Astrocyte (in vitro differentiated cells and primary cell): Measurements from ENCODE around the gene PINK1. TPM values are rescaled to one million over a fixed set of nuclear protein-coding genes. Genes with fewer than 3 reads are reported as not detected.
"Not testable (repeated sequence)": the region's sequence is repeated elsewhere in the genome, so short reads cannot be mapped to it uniquely, and the experiment has no call there.

Source experiments
- DNase-seq: peaks from one replicate; pipeline ENCODE4 v3.0.0-alpha.2; 2010; ENCODE audit warnings: low read depth
- FAIRE-seq: peaks from 2 replicates; lab custom pipeline; 2011; peaks lifted over from hg19 to GRCh38; lab: Jason Lieb, UNC
- H2AFZ ChIP-seq: 2 replicates; pipeline ENCODE4 v1.6.0; 2012; ENCODE audit warnings: low read depth, low read length, inconsistent platforms
- H3K27ac ChIP-seq: 2 replicates; pipeline ENCODE4 v1.5.1; 2011; ENCODE audit warnings: low read depth, low read length, inconsistent platforms
- H3K27me3 ChIP-seq: 2 replicates; pipeline ENCODE4 v1.6.0; 2011; ENCODE audit warnings: low read length, inconsistent platforms; ENCODE audit not compliant: insufficient read depth
- H3K36me3 ChIP-seq: 2 replicates; pipeline ENCODE4 v1.5.1; 2011; ENCODE audit warnings: low read length, inconsistent platforms; ENCODE audit not compliant: insufficient read depth
- H3K4me1 ChIP-seq: 2 replicates; pipeline ENCODE4 v1.5.1; 2011; ENCODE audit warnings: low read length, inconsistent platforms; ENCODE audit not compliant: insufficient read depth
- H3K4me2 ChIP-seq: 2 replicates; pipeline ENCODE4 v1.6.0; 2012; ENCODE audit warnings: low read length, inconsistent platforms
- H3K4me3 ChIP-seq: 2 replicates; pipeline ENCODE4 v1.5.1; 2011; ENCODE audit warnings: low read depth, mild to moderate bottlenecking, low read length, inconsistent platforms; ENCODE audit not compliant: insufficient read depth
- H3K79me2 ChIP-seq: 2 replicates; pipeline ENCODE4 v1.6.0; 2012; ENCODE audit warnings: mild to moderate bottlenecking, low read length, inconsistent platforms; ENCODE audit not compliant: insufficient read depth
- H3K9ac ChIP-seq: 2 replicates; pipeline ENCODE4 v1.6.0; 2012; ENCODE audit warnings: mild to moderate bottlenecking, low read length, inconsistent platforms
- H3K9me3 ChIP-seq: 2 replicates; pipeline ENCODE4 v1.5.1; 2012; ENCODE audit warnings: low read depth, mild to moderate bottlenecking, low read length, inconsistent platforms; ENCODE audit not compliant: insufficient read depth
- H4K20me1 ChIP-seq: 2 replicates; pipeline ENCODE4 v1.6.0; 2012; ENCODE audit warnings: low read length, inconsistent platforms; ENCODE audit not compliant: insufficient read depth
- H3K27ac Mint-ChIP-seq: one replicate; pipeline ENCODE4 v1.8.0; 2021; ENCODE audit warnings: mild to moderate bottlenecking, mixed read lengths; ENCODE audit not compliant: unreplicated experiment
- H3K27me3 Mint-ChIP-seq: one replicate; pipeline ENCODE4 v1.8.0; 2021; ENCODE audit warnings: low read depth, mixed read lengths; ENCODE audit not compliant: unreplicated experiment
- H3K36me3 Mint-ChIP-seq: one replicate; pipeline ENCODE4 v1.8.0; 2021; ENCODE audit warnings: low read depth, mixed read lengths; ENCODE audit not compliant: unreplicated experiment
- H3K4me1 Mint-ChIP-seq: one replicate; pipeline ENCODE4 v1.8.0; 2021; ENCODE audit warnings: low read depth, mixed read lengths; ENCODE audit not compliant: unreplicated experiment
- H3K4me3 Mint-ChIP-seq: one replicate; pipeline ENCODE4 v1.8.0; 2021; ENCODE audit warnings: mild to moderate bottlenecking, moderate library complexity, mixed read lengths; ENCODE audit not compliant: unreplicated experiment
- H3K9me3 Mint-ChIP-seq: one replicate; pipeline ENCODE4 v1.8.0; 2021; ENCODE audit warnings: mild to moderate bottlenecking, mixed read lengths; ENCODE audit not compliant: unreplicated experiment
- CTCF ChIP-seq: IDR thresholded peaks from 2 replicates; pipeline ENCODE4 v1.5.1; 2011; ENCODE audit warnings: low read depth, mild to moderate bottlenecking, inconsistent platforms, low read length, moderate library complexity; ENCODE audit not compliant: insufficient read depth
- EZH2 ChIP-seq: IDR thresholded peaks from 2 replicates; pipeline ENCODE4 v1.6.1; 2012; ENCODE audit warnings: mild to moderate bottlenecking, low read length, inconsistent platforms; ENCODE audit not compliant: insufficient read depth
- total RNA-seq: library from RNA; stranded (reverse); gene quantifications from 2 replicates; pipeline ENCODE4 v1.2.1, GENCODE V29; 2021

The PINK1 gene
- total RNA-seq, 1 donor from 2014 or later, result 25.6 TPM

- no peaks in the 10 kb centered on the region for H3K4me1 ChIP-seq
- H3K27ac ChIP-seq, result no peak overlapping the region
- Mint-ChIP-seq H3K4me3 (no peak overlapping the region), H3K27ac (no peak overlapping the region), H3K27me3 (no peaks in the 10 kb centered on the region), H3K36me3 (peaks cover 2% of the 10 kb centered on the region), H3K4me1 (no peaks in the 10 kb centered on the region), H3K9me3 (peaks cover 3% of the 10 kb centered on the region)
- no peak overlapping the region for H3K4me2 ChIP-seq
- no peaks in the 10 kb centered on the region for H3K9me3 ChIP-seq
- no peaks in the 10 kb centered on the region for H3K27me3 ChIP-seq
- no peak overlapping the region for H3K4me3 ChIP-seq
- FAIRE-seq, result no peak
- no peak for DNase-seq
- H4K20me1 ChIP-seq, result no peaks in the 10 kb centered on the region
- H2AFZ ChIP-seq, result no peak overlapping the region
- no peak overlapping the region for H3K9ac ChIP-seq
- H3K79me2 ChIP-seq, result no peaks in the 10 kb centered on the region
- no peaks in the 10 kb centered on the region for H3K36me3 ChIP-seq
- TF ChIP-seq EZH2, result no peak
Measured at GRCh38 chr1:20670936-20671335, 37.7 kb downstream of the PINK1 start.

- TF ChIP-seq CTCF, result no peak
- no peak for TF ChIP-seq EZH2
- no peak overlapping the region for H2AFZ ChIP-seq
- Mint-ChIP-seq H3K4me3 (no peak overlapping the region), H3K36me3 (peaks cover 2% of the 10 kb centered on the region), H3K4me1 (no peaks in the 10 kb centered on the region), H3K27me3 (no peaks in the 10 kb centered on the region), H3K27ac (no peak overlapping the region), H3K9me3 (peaks cover 3% of the 10 kb centered on the region)
- no peak overlapping the region for H3K9ac ChIP-seq
- no peak overlapping the region for H3K27ac ChIP-seq
- H3K27me3 ChIP-seq, result no peaks in the 10 kb centered on the region
- H3K36me3 ChIP-seq, result no peaks in the 10 kb centered on the region
- H3K9me3 ChIP-seq, result no peaks in the 10 kb centered on the region
- H4K20me1 ChIP-seq, result no peaks in the 10 kb centered on the region
- no peak overlapping the region for H3K4me2 ChIP-seq
- no peaks in the 10 kb centered on the region for H3K4me1 ChIP-seq
- no peaks in the 10 kb centered on the region for H3K79me2 ChIP-seq
- no peak for DNase-seq
- FAIRE-seq, result no peak
- H3K4me3 ChIP-seq, result no peak overlapping the region
Measured at GRCh38 chr1:20672265-20672632, 39.0 kb downstream of the PINK1 start.

GRCh38 chr1:20673626-20674025 lies 40.4 kb downstream of the PINK1 start:
- H3K4me1 Mint-ChIP-seq, H3K27me3 ChIP-seq, H4K20me1 ChIP-seq, H2AFZ ChIP-seq, H3K36me3 Mint-ChIP-seq, H3K4me3 ChIP-seq, DNase-seq, H3K36me3 ChIP-seq, H3K27ac ChIP-seq, H3K9me3 Mint-ChIP-seq, H3K4me1 ChIP-seq, FAIRE-seq, H3K4me2 ChIP-seq, H3K4me3 Mint-ChIP-seq, H3K9me3 ChIP-seq, H3K27me3 Mint-ChIP-seq, H3K79me2 ChIP-seq, H3K9ac ChIP-seq, H3K27ac Mint-ChIP-seq: not testable (repeated sequence)

GRCh38 chr1:20678599-20678998 lies 45.3 kb downstream of the PINK1 start:
- Histone ChIP-seq H2AFZ (no peak overlapping the region), H3K9me3 (no peaks in the 10 kb centered on the region), H3K36me3 (no peaks in the 10 kb centered on the region), H3K4me2 (no peak overlapping the region), H3K27me3 (no peaks in the 10 kb centered on the region), H3K4me1 (no peaks in the 10 kb centered on the region), H3K79me2 (no peaks in the 10 kb centered on the region), H4K20me1 (no peaks in the 10 kb centered on the region), H3K9ac (no peak overlapping the region), H3K4me3 (no peak overlapping the region), H3K27ac (no peak overlapping the region)
- Mint-ChIP-seq H3K27me3 (no peaks in the 10 kb centered on the region), H3K36me3 (peaks cover 2% of the 10 kb centered on the region), H3K27ac (no peak overlapping the region), H3K4me1 (no peaks in the 10 kb centered on the region), H3K4me3 (no peak overlapping the region), H3K9me3 (no peaks in the 10 kb centered on the region)
- FAIRE-seq (no peak), DNase-seq (no peak)
- no peak for TF ChIP-seq EZH2
